HepG2 (cell line): Measurements from ENCODE around the gene GNAL. TPM values are rescaled to one million over a fixed set of nuclear protein-coding genes. Genes with fewer than 3 reads are reported as not detected.

Source experiments
- ATAC-seq: fragments of 200-7000 bp; cut with Tn5 transposase; 3 replicates; pipeline ENCODE4 v1.9.1; 2020; ENCODE audit warnings: mild to moderate bottlenecking, moderate library complexity
- BruUV-seq: library from RNA; stranded (reverse); fragments of 400-500 nt; replicated peaks from 2 replicates; lab custom pipeline; 2021; lab: Mats Ljungman, UMichigan
- CTCF ChIA-PET: fragments of 300-600 bp; formaldehyde crosslinking; extraction: SDS; loops from one replicate; lab custom pipeline; 2021; ENCODE audit warnings: low total read pairs, inconsistent platforms, low intra/inter-chr PET ratio; lab: Yijun Ruan, JAX
- POLR2A ChIA-PET: fragments of 350-600 bp; sonication (Branson Sonifier 250); formaldehyde crosslinking; loops from one replicate; lab custom pipeline; 2020; ENCODE audit warnings: antibody characterized with exemption, inconsistent platforms; lab: Yijun Ruan, JAX
- DNase-seq: peaks from one replicate; pipeline ENCODE4 v3.0.0-alpha.2; 2015; ENCODE audit warnings: low spot score
- FAIRE-seq: peaks from 3 replicates; lab custom pipeline; 2011; peaks lifted over from hg19 to GRCh38; lab: Jason Lieb, UNC
- H2AFZ ChIP-seq: one replicate; pipeline ENCODE4 v1.6.1; 2011; ENCODE audit warnings: low read length, inconsistent platforms
- H3K27ac ChIP-seq: fragments of 300-600 bp; 3 replicates; pipeline ENCODE4 v1.8.0; 2011; ENCODE audit warnings: mixed run types, mild to moderate bottlenecking, mixed read lengths, low read length, inconsistent platforms; ENCODE audit not compliant: insufficient read depth; ENCODE audit errors: extremely low read length
- H3K27me3 ChIP-seq, 2 experiments: fragments of 200-600 bp in 1 of 2; 2 replicates in 1 of 2; 3 replicates in 1 of 2; pipeline versions ENCODE4 v1.6.0 to v1.8.0; 2011; ENCODE audit warnings: low read length in 2 of 2, mild to moderate bottlenecking in 2 of 2, moderate library complexity in 2 of 2, inconsistent platforms in 1 of 2; ENCODE audit not compliant: insufficient read depth in 2 of 2, control insufficient read depth in 1 of 2
- H3K36me3 ChIP-seq, 2 experiments: fragments of 200-600 bp in 1 of 2; replicated peaks in 1 of 2; 2 replicates in 1 of 2; 3 replicates in 1 of 2; pipeline versions ENCODE4 v1.5.1 to v1.8.0; 2011; ENCODE audit warnings: low read length in 2 of 2, inconsistent platforms in 1 of 2; ENCODE audit not compliant: insufficient read depth in 2 of 2, control insufficient read depth in 1 of 2
- H3K4me1 ChIP-seq: 2 replicates; pipeline ENCODE4 v1.5.1; 2012; ENCODE audit warnings: low read length, inconsistent platforms; ENCODE audit not compliant: insufficient read depth
- H3K4me2 ChIP-seq: 2 replicates; pipeline ENCODE4 v1.6.0; 2011; ENCODE audit warnings: low read depth, low read length, inconsistent platforms
- H3K4me3 ChIP-seq, 3 experiments: fragments of 200-600 bp in 1 of 3; sonication (generic), shearing (Covaris generic) in 1 of 3; replicated peaks in 1 of 3; 2 replicates each; pipeline ENCODE4 v1.5.1; 2011 to 2016; ENCODE audit warnings: low read length in 3 of 3, inconsistent platforms in 2 of 3, low read depth in 2 of 3, mild to moderate bottlenecking in 2 of 3, control low read depth in 1 of 3, mixed read lengths in 1 of 3; ENCODE audit not compliant: insufficient read depth in 1 of 3
- H3K79me2 ChIP-seq: one replicate; pipeline ENCODE4 v1.6.1; 2011; ENCODE audit warnings: low read length, inconsistent platforms; ENCODE audit not compliant: insufficient read depth
- H3K9ac ChIP-seq: 2 replicates; pipeline ENCODE4 v1.6.0; 2011; ENCODE audit warnings: mild to moderate bottlenecking, low read depth, low read length, inconsistent platforms; ENCODE audit not compliant: insufficient read depth
- H3K9me3 ChIP-seq: 2 replicates; pipeline ENCODE4 v1.5.1; 2012; ENCODE audit warnings: mild to moderate bottlenecking, low read length
- H4K20me1 ChIP-seq: 2 replicates; pipeline ENCODE4 v1.6.0; 2011; ENCODE audit warnings: inconsistent platforms, mild to moderate bottlenecking, low read length, moderate library complexity; ENCODE audit not compliant: insufficient read depth
- ATF3 ChIP-seq: sonication (generic); formaldehyde crosslinking; IDR thresholded peaks from 2 replicates; pipeline ENCODE4 v1.4.0; 2020; ENCODE audit warnings: missing genetic modification reagents
- CSRNP1 ChIP-seq: sonication (generic); formaldehyde crosslinking; IDR thresholded peaks from 2 replicates; pipeline ENCODE4 v1.8.1; 2023; ENCODE audit warnings: mild to moderate bottlenecking, missing genetic modification reagents
- GATA4 ChIP-seq: sonication (generic); IDR thresholded peaks from 2 replicates; pipeline ENCODE4 v1.6.1; 2016; ENCODE audit warnings: antibody characterized with exemption, low read depth, borderline replicate concordance
- IRF9 ChIP-seq: sonication (generic); formaldehyde crosslinking; IDR thresholded peaks from 2 replicates; pipeline ENCODE4 v1.8.0; 2022; ENCODE audit warnings: missing genetic modification reagents, mild to moderate bottlenecking, borderline replicate concordance
- ISX ChIP-seq: sonication (generic); formaldehyde crosslinking; conservative IDR thresholded peaks from 2 replicates; pipeline ENCODE4 v1.5.0; 2020; ENCODE audit warnings: missing genetic modification reagents
- KLF12 ChIP-seq: sonication (generic); formaldehyde crosslinking; IDR thresholded peaks from 2 replicates; pipeline ENCODE4 v1.4.0; 2020; ENCODE audit warnings: missing genetic modification reagents, borderline replicate concordance
- NR3C1 ChIP-seq: sonication (generic); formaldehyde crosslinking; IDR thresholded peaks from 2 replicates; pipeline ENCODE4 v1.4.0; 2020; ENCODE audit warnings: missing genetic modification reagents
- PHF5A ChIP-seq: IDR thresholded peaks from one replicate; pipeline ENCODE4 v1.6.1; 2018; ENCODE audit warnings: low read depth, missing genetic modification reagents; ENCODE audit not compliant: unreplicated experiment
- RAD21 ChIP-seq: fragments of 450-650 bp; formaldehyde crosslinking; IDR thresholded peaks from 2 replicates; pipeline ENCODE4 v1.5.0; 2020; ENCODE audit warnings: mild to moderate bottlenecking
- SETDB1 ChIP-seq: sonication (generic); formaldehyde crosslinking; IDR thresholded peaks from 2 replicates; pipeline ENCODE4 v1.5.1; 2020; ENCODE audit warnings: missing genetic modification reagents, mild to moderate bottlenecking, borderline replicate concordance
- TEF ChIP-seq: sonication (generic); formaldehyde crosslinking; IDR thresholded peaks from 2 replicates; pipeline ENCODE4 v1.5.0; 2020; ENCODE audit warnings: missing genetic modification reagents
- ZBTB3 ChIP-seq: sonication (generic); formaldehyde crosslinking; IDR thresholded peaks from 2 replicates; pipeline ENCODE4 v1.4.0; 2020; ENCODE audit warnings: low read depth, mild to moderate bottlenecking, moderate library complexity, missing genetic modification reagents, borderline replicate concordance
- ZNF687 ChIP-seq: sonication (generic); formaldehyde crosslinking; IDR thresholded peaks from 2 replicates; pipeline ENCODE4 v1.5.1; 2020; ENCODE audit warnings: mild to moderate bottlenecking, missing genetic modification reagents, moderate library complexity
- ZNF772 ChIP-seq: sonication (generic); formaldehyde crosslinking; IDR thresholded peaks from 2 replicates; pipeline ENCODE4 v1.5.0; 2020; ENCODE audit warnings: mild to moderate bottlenecking, missing genetic modification reagents
- WGBS: methylation state at CpG from one replicate; pipeline ENCODE4 v1.1.6; 2017; ENCODE audit warnings: low lambda C conversion rate; 5-methylcytosine and 5-hydroxymethylcytosine counted together
- in situ Hi-C: cut with HindIII; loops from 2 replicates; pipeline ENCODE4 v1.10.0; 2017; ENCODE audit warnings: low pct_unique_long_range_greater_than_20kb; ENCODE audit not compliant: extremely low pct_ligation_motif_present
- intact Hi-C: fragments of 100-400 bp; cut with micrococcal nuclease; formaldehyde crosslinking; loops from one replicate; pipeline ENCODE4 v1.10.0; 2022; ENCODE audit not compliant: unreplicated experiment
- polyA plus RNA-seq, 8 experiments: library from polyadenylated mRNA; depleted of rRNA in 3 of 8; stranded (reverse) in 7 of 8; unstranded in 1 of 8; fragments of >200 nt; fragmentation: Illumina TruSeq in 4 of 8; extraction: Trizol in 4 of 8; gene quantifications; 2 replicates each; pipeline versions ENCODE4 v1.2.1 to v1.2.3, GENCODE V29; 2011 to 2016; ENCODE audit warnings: low read depth in 4 of 8, missing spikeins in 1 of 8, mixed read lengths in 1 of 8; ENCODE audit not compliant: insufficient read depth in 1 of 8
- total RNA-seq, 5 experiments: library from RNA; depleted of rRNA; stranded (reverse); fragments of >200 nt; fragmentation: Illumina TruSeq; extraction: Trizol; gene quantifications; 2 replicates each; pipeline ENCODE4 v1.2.3, GENCODE V29; 2016; ENCODE audit warnings: low read depth in 1 of 5

Gene GNAL
- total and polyA plus RNA-seq, 2 of the 13 experiments (the other 11 are each of a cell fraction or from before 2014, with no cell fraction given): 0.87 to 1.4 TPM

- no peaks in the 10 kb centered on the region for H3K36me3 ChIP-seq
- in situ Hi-C loops: no loop called here
- TF ChIP-seq ATF3 (CRISPR knock-in tag): no peak
- TF ChIP-seq PHF5A (CRISPR knock-in tag): no peak
- no peak for TF ChIP-seq TEF (CRISPR knock-in tag)
- TF ChIP-seq ISX: no peak
- no peak for TF ChIP-seq CSRNP1 (CRISPR knock-in tag)
- TF ChIP-seq GATA4: no peak
- TF ChIP-seq NR3C1 (CRISPR knock-in tag): no peak
- TF ChIP-seq SETDB1 (CRISPR knock-in tag): no peak
- no peak for TF ChIP-seq ZNF687 (CRISPR knock-in tag)
- no peak for TF ChIP-seq ZBTB3
- TF ChIP-seq ZNF772 (CRISPR knock-in tag): no peak
- no peak for TF ChIP-seq KLF12 (CRISPR knock-in tag)
- no peak for TF ChIP-seq RAD21 (CRISPR knock-in tag)
- TF ChIP-seq IRF9 (CRISPR knock-in tag): no peak
These were observed 213.6 kb downstream of the GNAL start for GRCh38 chr18:11902522-11903292.

More at GRCh38 chr18:11902522-11903292, 213.6 kb downstream of the GNAL start:
- Histone ChIP-seq H3K4me1 (peaks cover 22% of the 10 kb centered on the region), H3K4me3 (no peak overlapping the region), H3K9ac (no peak overlapping the region), H3K27me3 (no peaks in the 10 kb centered on the region), H3K4me2 (no peak overlapping the region), H3K79me2 (no peaks in the 10 kb centered on the region), H4K20me1 (no peaks in the 10 kb centered on the region), H2AFZ (no peak overlapping the region), H3K9me3 (no peaks in the 10 kb centered on the region), H3K27ac (no peak overlapping the region)
- no TSS peak for BruUV-seq
- CTCF ChIA-PET: no interaction called here
- no peak for ATAC-seq
- intact Hi-C loops: loop anchor here (10.0 kb wide), 1 partner anchor 48 kb away; the partner anchor contains the start of gene CHMP1B
- POLR2A ChIA-PET: no interaction called here
- no peak for FAIRE-seq
- DNase-seq: no peak
- 71% methylated on average over 3 of the region's 7 CpGs for WGBS
